H1 (cell line): Measurements from ENCODE around the gene CHD9. TPM values are rescaled to one million over a fixed set of nuclear protein-coding genes. Genes with fewer than 3 reads are reported as not detected.

Experiments
- CTCF ChIA-PET: fragments of 300-600 bp; sonication (Branson Sonifier 250); formaldehyde crosslinking; loops from one replicate; lab custom pipeline; 2021; ENCODE audit not compliant: partially characterized antibody; lab: Charles Lee
- POLR2A ChIA-PET: fragments of 300-600 bp; sonication (Branson Sonifier 250); formaldehyde crosslinking; loops from one replicate; lab custom pipeline; 2021; ENCODE audit warnings: inconsistent platforms; ENCODE audit not compliant: partially characterized antibody; lab: Charles Lee
- DNase-seq, 2 experiments: peaks; one replicate each; pipeline versions ENCODE4 v3.0.0 to v3.0.0-alpha.2; 2010 to 2022; ENCODE audit warnings: low spot score in 2 of 2, low read depth in 1 of 2, mixed read lengths in 1 of 2
- FAIRE-seq: peaks from 2 replicates; lab custom pipeline; 2011; peaks lifted over from hg19 to GRCh38; lab: Jason Lieb, UNC
- H2AFZ ChIP-seq: 2 replicates; pipeline ENCODE4 v1.8.1; 2012; ENCODE audit warnings: low read length, inconsistent platforms
- H2AK5ac ChIP-seq: 2 replicates; pipeline ENCODE4 v1.6.1; 2013; ENCODE audit warnings: low read depth, low read length
- H2BK120ac ChIP-seq: replicated peaks from 2 replicates; pipeline ENCODE3; 2013; ENCODE audit warnings: low read depth, low read length, inconsistent platforms
- H2BK12ac ChIP-seq: 2 replicates; pipeline ENCODE4 v1.6.1; 2013; ENCODE audit warnings: low read depth, low read length
- H2BK15ac ChIP-seq: 2 replicates; pipeline ENCODE4 v1.6.1; 2013; ENCODE audit warnings: low read length
- H2BK20ac ChIP-seq: 2 replicates; pipeline ENCODE4 v1.6.1; 2013; ENCODE audit warnings: low read length
- H2BK5ac ChIP-seq: 2 replicates; pipeline ENCODE4 v1.6.1; 2013; ENCODE audit warnings: low read depth, low read length
- H3K14ac ChIP-seq: 2 replicates; pipeline ENCODE4 v1.6.1; 2013; ENCODE audit warnings: inconsistent platforms; ENCODE audit not compliant: insufficient read length
- H3K18ac ChIP-seq: 2 replicates; pipeline ENCODE4 v1.6.1; 2013; ENCODE audit warnings: low read length; ENCODE audit errors: extremely low read depth
- H3K23ac ChIP-seq: 2 replicates; pipeline ENCODE4 v1.6.1; 2013; ENCODE audit warnings: inconsistent platforms; ENCODE audit not compliant: insufficient read length
- H3K23me2 ChIP-seq: 2 replicates; pipeline ENCODE4 v1.6.1; 2013; ENCODE audit warnings: low read depth, low read length
- H3K27ac ChIP-seq: 2 replicates; pipeline ENCODE4 v1.6.1; 2011; ENCODE audit warnings: low read depth, low read length, inconsistent platforms
- H3K27me3 ChIP-seq, 4 experiments: replicated peaks in 1 of 4; 1 replicate in 1 of 4; 2 replicates in 3 of 4; pipeline versions ENCODE4 v1.6.1 to v1.8.1; 2011 to 2013; ENCODE audit warnings: low read length in 3 of 4, mild to moderate bottlenecking in 3 of 4, inconsistent platforms in 2 of 4, mixed read lengths in 2 of 4, moderate library complexity in 1 of 4; ENCODE audit not compliant: control insufficient read depth in 3 of 4, insufficient read depth in 3 of 4; ENCODE audit errors: extremely low read depth in 1 of 4
- H3K36me3 ChIP-seq, 4 experiments: 2 replicates each; pipeline versions ENCODE4 v1.6.1 to v1.8.1; 2011 to 2013; ENCODE audit warnings: mild to moderate bottlenecking in 4 of 4, low read length in 3 of 4, moderate library complexity in 2 of 4, control low read depth in 1 of 4, inconsistent platforms in 1 of 4; ENCODE audit not compliant: insufficient read depth in 4 of 4, control insufficient read depth in 2 of 4
- H3K4ac ChIP-seq: replicated peaks from 2 replicates; pipeline ENCODE3; 2013; ENCODE audit warnings: low read length, low read depth, mixed read lengths, inconsistent platforms; ENCODE audit not compliant: insufficient read length
- H3K4me1 ChIP-seq, 4 experiments: replicated peaks in 1 of 4; 1 replicate in 1 of 4; 2 replicates in 3 of 4; pipeline versions ENCODE4 v1.6.1 to v1.8.1; 2011 to 2013; ENCODE audit warnings: low read length in 3 of 4, inconsistent platforms in 2 of 4, mixed read lengths in 1 of 4; ENCODE audit not compliant: insufficient read depth in 4 of 4, control insufficient read depth in 3 of 4
- H3K4me2 ChIP-seq, 2 experiments: 2 replicates each; pipeline versions ENCODE4 v1.6.1 to v1.8.1; 2011 to 2013; ENCODE audit warnings: low read depth in 2 of 2, low read length in 2 of 2, control low read depth in 1 of 2, inconsistent platforms in 1 of 2, mild to moderate bottlenecking in 1 of 2; ENCODE audit not compliant: insufficient read depth in 1 of 2
- H3K4me3 ChIP-seq, 4 experiments: fragments of 200-600, 300-600 bp in 1 of 4; sonication (generic), shearing (Covaris generic), sonication (Bioruptor Twin) in 1 of 4; 2 replicates each; pipeline versions ENCODE4 v1.5.1 to v1.8.1; 2011 to 2016; ENCODE audit warnings: low read length in 4 of 4, low read depth in 3 of 4, control low read depth in 2 of 4, inconsistent platforms in 2 of 4, mild to moderate bottlenecking in 2 of 4, mixed read lengths in 1 of 4, moderate library complexity in 1 of 4; ENCODE audit not compliant: insufficient read depth in 2 of 4; ENCODE audit errors: extremely low read depth in 1 of 4
- H3K56ac ChIP-seq: replicated peaks from 2 replicates; pipeline ENCODE3; 2013; ENCODE audit warnings: low read depth, mild to moderate bottlenecking, mixed read lengths, low read length, inconsistent platforms; ENCODE audit not compliant: insufficient read length
- H3K79me1 ChIP-seq: 2 replicates; pipeline ENCODE4 v1.6.1; 2013; ENCODE audit warnings: low read depth, low read length, control low read depth
- H3K79me2 ChIP-seq, 2 experiments: 2 replicates each; pipeline versions ENCODE4 v1.6.1 to v1.8.1; 2012 to 2013; ENCODE audit warnings: low read length in 2 of 2, mild to moderate bottlenecking in 2 of 2, inconsistent platforms in 1 of 2; ENCODE audit not compliant: insufficient read depth in 2 of 2, control insufficient read depth in 1 of 2
- H3K9ac ChIP-seq, 4 experiments: replicated peaks in 1 of 4; 1 replicate in 1 of 4; 2 replicates in 3 of 4; pipeline versions ENCODE4 v1.6.1 to v1.8.1; 2011 to 2013; ENCODE audit warnings: low read depth in 3 of 4, low read length in 3 of 4, control low read depth in 2 of 4, mild to moderate bottlenecking in 2 of 4, moderate library complexity in 2 of 4, inconsistent platforms in 1 of 4; ENCODE audit errors: extremely low read depth in 1 of 4
- H3K9me3 ChIP-seq, 2 experiments: 2 replicates each; pipeline versions ENCODE4 v1.6.1 to v1.8.1; 2012 to 2013; ENCODE audit warnings: mild to moderate bottlenecking in 2 of 2, moderate library complexity in 2 of 2, control low read depth in 1 of 2, inconsistent platforms in 1 of 2, low read depth in 1 of 2, low read length in 1 of 2, mixed read lengths in 1 of 2; ENCODE audit not compliant: insufficient read depth in 2 of 2
- H4K20me1 ChIP-seq, 2 experiments: replicated peaks in 1 of 2; 2 replicates each; pipeline versions ENCODE3 to v1.8.1; 2011 to 2013; ENCODE audit warnings: inconsistent platforms in 2 of 2, low read length in 2 of 2, mild to moderate bottlenecking in 1 of 2; ENCODE audit not compliant: insufficient read depth in 2 of 2, control insufficient read depth in 1 of 2
- H4K5ac ChIP-seq: 2 replicates; pipeline ENCODE4 v1.6.1; 2013; ENCODE audit warnings: low read length, low read depth, mixed read lengths, inconsistent platforms; ENCODE audit not compliant: insufficient read length
- H4K8ac ChIP-seq: 2 replicates; pipeline ENCODE4 v1.8.0; 2013; ENCODE audit warnings: mild to moderate bottlenecking, moderate library complexity, low read length, inconsistent platforms; ENCODE audit not compliant: insufficient read depth; ENCODE audit errors: extremely low read depth
- H4K91ac ChIP-seq: replicated peaks from 2 replicates; pipeline ENCODE3; 2013; ENCODE audit warnings: low read length, mixed read lengths, inconsistent platforms; ENCODE audit not compliant: insufficient read length
- EP300 ChIP-seq, 2 experiments: IDR thresholded peaks; 1 replicate in 1 of 2; 2 replicates in 1 of 2; pipeline ENCODE4 v1.6.1; 2011 to 2012; ENCODE audit warnings: low read depth in 2 of 2, low read length in 2 of 2, mild to moderate bottlenecking in 2 of 2, borderline replicate concordance in 1 of 2, inconsistent platforms in 1 of 2, moderate library complexity in 1 of 2
- RFX5 ChIP-seq: IDR thresholded peaks from 2 replicates; pipeline ENCODE4 v1.6.1; 2011; ENCODE audit warnings: low read depth, low read length, improper control_type of control experiment, borderline replicate concordance
- SRF ChIP-seq: IDR thresholded peaks from 2 replicates; pipeline ENCODE4 v1.6.1; 2011; ENCODE audit warnings: mild to moderate bottlenecking, low read depth, low read length, moderate library complexity
- ZNF274 ChIP-seq: IDR thresholded peaks from 2 replicates; pipeline ENCODE4 v1.7.0; 2012; ENCODE audit warnings: low read length, borderline replicate concordance; ENCODE audit errors: extremely low read depth
- WGBS, 2 experiments: shearing (Covaris generic) in 1 of 2; methylation state at CpG; one replicate each; pipeline versions ENCODE4 v1.1.6 to v1.1.7; 2013 to 2015; ENCODE audit warnings: low lambda C conversion rate in 2 of 2, mixed read lengths in 2 of 2, inconsistent platforms in 1 of 2, low coverage in 1 of 2, missing lambda C conversion rate in 1 of 2; ENCODE audit not compliant: insufficient replicate concordance in 2 of 2, insufficient coverage in 1 of 2, insufficient read length in 1 of 2; ENCODE audit errors: extremely low coverage in 1 of 2, missing lambda C conversion rate in 1 of 2; 5-methylcytosine and 5-hydroxymethylcytosine counted together
- polyA plus RNA-seq, 7 experiments: library from polyadenylated mRNA; depleted of rRNA in 3 of 7; stranded (reverse) in 5 of 7; unstranded in 2 of 7; fragments of >200 nt in 5 of 7; fragments of 200-250 nt in 2 of 7; gene quantifications; 1 replicate in 5 of 7; 2 replicates in 1 of 7; 4 replicates in 1 of 7; pipeline versions ENCODE4 v1.2.1 to v1.2.3, GENCODE V29; 2011 to 2013; ENCODE audit warnings: missing spikeins in 2 of 7, mixed read lengths in 2 of 7
- total RNA-seq: library from RNA; stranded (reverse); fragmentation: NEBNext Ultra II Directional; extraction: Animal tissue kit (Norgen Biotek cat#: 25700); gene quantifications from 2 replicates; pipeline ENCODE4 v1.2.1, GENCODE V29; 2021

Gene CHD9
- total and polyA plus RNA-seq, 2 of the 8 experiments (the other 6 are each of a cell fraction or from before 2014, with no cell fraction given): 9.9 to 32.4 TPM

- Histone ChIP-seq H3K23ac (no peak overlapping the region), H3K4ac (no peak overlapping the region), H3K4me3 (no peak overlapping the region), H3K4me1 (no peaks in the 10 kb centered on the region), H2BK20ac (no peak overlapping the region), H3K9ac (no peak overlapping the region), H3K18ac (no peak overlapping the region), H3K4me2 (no peak overlapping the region), H3K56ac (no peak overlapping the region), H4K91ac (no peak overlapping the region), H2BK5ac (no peak overlapping the region), H3K27me3 (no peaks in the 10 kb centered on the region), H4K20me1 (no peaks in the 10 kb centered on the region), H3K27ac (no peak overlapping the region), H3K23me2 (no peaks in the 10 kb centered on the region), H4K8ac (no peak overlapping the region), H4K5ac (no peak overlapping the region), H3K14ac (no peak overlapping the region), H3K36me3 (no peaks in the 10 kb centered on the region), H2BK15ac (no peak overlapping the region), H2AK5ac (no peak overlapping the region), H2AFZ (no peak overlapping the region), H2BK12ac (no peak overlapping the region), H3K79me1 (no peaks in the 10 kb centered on the region), H3K9me3 (no peaks in the 10 kb centered on the region), H3K79me2 (peaks cover 0 to 6% of the 10 kb centered on the region in 2 experiments; a peak in 2 of 4 replicates), H2BK120ac (no peak overlapping the region)
- whole genome bisulfite sequencing, 2 experiments: 92% methylated on average over 5 of the region's 5 CpGs; no CpG with 5 or more reads in 1 of the 2 experiments
- no peak for FAIRE-seq
- DNase-seq: no peak
- POLR2A ChIA-PET: no interaction called here
- CTCF ChIA-PET: no interaction called here
- TF ChIP-seq SRF: no peak
- TF ChIP-seq ZNF274: no peak
- no peak for TF ChIP-seq EP300 (IDR thresholded peaks at IDR 0.05; ENCODE audit: borderline replicate concordance in 1 of 2, low read depth in 2 of 2, low read length in 2 of 2)
- no peak for TF ChIP-seq RFX5
These were observed 50.8 kb downstream of the CHD9 start for GRCh38 chr16:53105565-53105964.
